Stimulated activated CD8-positive, alpha-beta memory T cell treated with anti-CD3 and anti-CD28 coated beads, Interleukin-2, amount 100 ng/mL, for 1 hour (primary cell): ENCODE results near the gene PTPN1.
"Not testable (repeated sequence)": the region's sequence is repeated elsewhere in the genome, so short reads cannot be mapped to it uniquely, and the experiment has no call there.

ENCODE experiments used
- DNase-seq, 2 donors: peaks; one replicate each; pipeline ENCODE4 v3.0.0-alpha.2; 2020; ENCODE audit warnings: low read depth in 2 of 2

PTPN1 gene

GRCh38 chr20:50532221-50532620, 22.0 kb downstream of the PTPN1 start:
- no peak for DNase-seq

GRCh38 chr20:50533061-50533460, 22.9 kb downstream of the PTPN1 start:
- DNase-seq, result no peak

- no peak for DNase-seq
Measured at GRCh38 chr20:50533464-50533863, 23.3 kb downstream of the PTPN1 start.

GRCh38 chr20:50534567-50534966, 24.4 kb downstream of the PTPN1 start:
- DNase-seq, result no peak

GRCh38 chr20:50535162-50535561, 25.0 kb downstream of the PTPN1 start:
- no peak for DNase-seq

GRCh38 chr20:50536333-50536732, 26.1 kb downstream of the PTPN1 start:
- no peak for DNase-seq

- DNase-seq, result no peak
Measured at GRCh38 chr20:50537546-50538201, 27.5 kb downstream of the PTPN1 start.

GRCh38 chr20:50538276-50538675, 28.1 kb downstream of the PTPN1 start:
- DNase-seq, result no peak

GRCh38 chr20:50539798-50540197, 29.6 kb downstream of the PTPN1 start:
- DNase-seq, result not testable (repeated sequence)

- DNase-seq, result no peak
Measured at GRCh38 chr20:50540620-50541605, 30.7 kb downstream of the PTPN1 start.

- DNase-seq, result no peak
Measured at GRCh38 chr20:50541606-50542041, 31.4 kb downstream of the PTPN1 start.

- no peak for DNase-seq
Measured at GRCh38 chr20:50543326-50543725, 33.1 kb downstream of the PTPN1 start.

- no peak for DNase-seq
Measured at GRCh38 chr20:50545126-50545525, 34.9 kb downstream of the PTPN1 start.

- DNase-seq, result no peak
Measured at GRCh38 chr20:50546729-50547314, 36.6 kb downstream of the PTPN1 start.

- no peak for DNase-seq
Measured at GRCh38 chr20:50547964-50548363, 37.8 kb downstream of the PTPN1 start.

- no peak for DNase-seq
Measured at GRCh38 chr20:50548396-50548795, 38.2 kb downstream of the PTPN1 start.

GRCh38 chr20:50550531-50550930, 40.3 kb downstream of the PTPN1 start:
- DNase-seq, result no peak

- DNase-seq, result no peak
Measured at GRCh38 chr20:50551288-50551687, 41.1 kb downstream of the PTPN1 start.

GRCh38 chr20:50552979-50553378, 42.8 kb downstream of the PTPN1 start:
- no peak for DNase-seq

GRCh38 chr20:50554694-50555579, 44.8 kb downstream of the PTPN1 start:
- DNase-seq, result no peak

GRCh38 chr20:50555662-50556061, 45.5 kb downstream of the PTPN1 start:
- DNase-seq, result no peak
